GM19467 (cell line): ENCODE measurements around the gene RPS2.
"Not testable (repeated sequence)": the region's sequence is repeated elsewhere in the genome, so short reads cannot be mapped to it uniquely, and the experiment has no call there.

ENCODE experiments used
- ATAC-seq: cut with Tn5 transposase; IDR thresholded peaks from one replicate; pipeline ENCODE4 v1.9.1; 2021; ENCODE audit warnings: mild to moderate bottlenecking, moderate library complexity; ENCODE audit not compliant: unreplicated experiment

The RPS2 gene

DNA sequence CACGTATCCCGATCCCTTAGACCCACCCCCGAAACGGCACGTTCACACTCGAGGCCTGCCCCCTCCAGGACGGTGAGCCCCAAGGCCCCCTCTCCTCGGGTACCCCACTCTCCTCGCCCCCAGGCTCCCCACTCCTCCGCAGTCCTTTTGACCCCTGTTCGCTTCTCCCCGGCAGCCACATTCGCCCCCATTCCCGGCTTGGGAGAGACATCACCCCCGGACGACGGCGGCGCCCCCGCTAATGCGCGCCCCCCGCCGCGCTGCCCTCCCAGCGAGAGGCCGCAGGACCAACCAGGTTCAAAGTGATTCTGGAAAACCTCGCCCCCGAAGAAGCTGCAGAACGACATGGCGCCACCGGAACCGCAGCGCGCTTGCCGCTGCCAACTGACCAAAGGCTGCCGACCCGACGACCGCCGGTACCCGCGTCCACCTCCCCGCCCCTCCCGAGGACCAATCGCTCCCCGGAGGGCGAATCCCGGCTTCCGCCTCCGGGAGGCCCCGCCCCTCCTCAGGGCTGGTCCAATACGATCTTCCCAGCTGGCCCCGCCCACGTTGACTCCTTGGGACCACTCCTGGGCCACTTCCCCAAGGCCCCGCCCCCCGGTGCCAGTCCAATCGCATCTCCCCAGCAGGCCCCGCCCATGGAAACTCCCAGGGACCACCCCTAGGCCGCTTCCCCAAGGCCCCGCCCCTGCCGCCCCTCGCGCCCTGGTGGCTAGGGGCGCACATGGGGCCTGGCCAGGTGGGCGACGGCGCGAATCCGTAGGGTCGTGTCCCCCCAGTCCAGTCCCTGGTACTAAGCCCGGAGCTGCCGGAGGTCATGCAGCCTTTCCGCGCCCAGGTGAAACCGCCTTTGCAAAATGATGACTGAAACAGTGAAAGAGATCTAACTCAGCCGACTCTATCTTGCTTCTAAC is 21.6 kb downstream of the RPS2 start, which contains the start of gene MSRB1:
Gene MSRB1, minus strand, starts transcription at position 390 of the 917 bp plus-strand sequence. Its CDS starts 43 bp downstream, at position 347.
- ATAC-seq: peak; percentile 80

DNA sequence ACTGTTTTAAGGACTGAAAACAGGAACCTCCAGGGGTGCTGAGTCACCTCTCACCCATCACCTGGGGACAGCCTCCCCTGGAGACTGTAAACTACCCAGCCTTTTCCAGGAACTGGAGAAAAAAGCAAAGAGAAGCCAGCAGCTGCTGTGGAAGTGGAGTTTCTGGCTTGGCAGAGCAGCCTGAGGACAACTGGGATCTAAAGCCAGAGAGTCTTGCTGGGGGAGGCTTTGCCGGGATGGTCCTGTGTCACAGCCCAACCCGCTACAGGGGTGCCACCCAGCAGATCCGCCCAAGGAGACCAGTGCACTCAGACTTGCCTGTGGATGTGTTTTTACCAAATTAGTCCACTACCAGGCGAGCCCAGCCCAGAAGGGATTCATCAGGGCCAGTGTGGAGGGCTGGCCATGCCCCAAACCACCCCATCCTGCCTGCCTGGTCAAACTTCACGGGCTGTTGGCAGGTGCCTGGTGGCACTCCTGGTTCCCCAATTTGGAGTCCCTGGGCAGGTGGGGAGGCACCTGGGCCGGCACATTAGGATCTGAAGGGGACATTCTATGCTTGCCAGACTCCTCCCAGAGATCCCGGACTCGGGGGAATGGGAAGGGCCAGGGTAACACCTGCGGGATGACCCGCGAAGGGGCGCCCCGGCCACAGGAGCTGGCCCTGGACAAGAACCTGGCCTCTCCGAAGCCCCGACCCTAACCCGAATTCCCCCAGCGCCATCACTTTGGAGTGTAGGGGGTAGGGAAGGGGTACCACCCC is 22.4 kb downstream of the RPS2 start:
- no peak for ATAC-seq

DNA sequence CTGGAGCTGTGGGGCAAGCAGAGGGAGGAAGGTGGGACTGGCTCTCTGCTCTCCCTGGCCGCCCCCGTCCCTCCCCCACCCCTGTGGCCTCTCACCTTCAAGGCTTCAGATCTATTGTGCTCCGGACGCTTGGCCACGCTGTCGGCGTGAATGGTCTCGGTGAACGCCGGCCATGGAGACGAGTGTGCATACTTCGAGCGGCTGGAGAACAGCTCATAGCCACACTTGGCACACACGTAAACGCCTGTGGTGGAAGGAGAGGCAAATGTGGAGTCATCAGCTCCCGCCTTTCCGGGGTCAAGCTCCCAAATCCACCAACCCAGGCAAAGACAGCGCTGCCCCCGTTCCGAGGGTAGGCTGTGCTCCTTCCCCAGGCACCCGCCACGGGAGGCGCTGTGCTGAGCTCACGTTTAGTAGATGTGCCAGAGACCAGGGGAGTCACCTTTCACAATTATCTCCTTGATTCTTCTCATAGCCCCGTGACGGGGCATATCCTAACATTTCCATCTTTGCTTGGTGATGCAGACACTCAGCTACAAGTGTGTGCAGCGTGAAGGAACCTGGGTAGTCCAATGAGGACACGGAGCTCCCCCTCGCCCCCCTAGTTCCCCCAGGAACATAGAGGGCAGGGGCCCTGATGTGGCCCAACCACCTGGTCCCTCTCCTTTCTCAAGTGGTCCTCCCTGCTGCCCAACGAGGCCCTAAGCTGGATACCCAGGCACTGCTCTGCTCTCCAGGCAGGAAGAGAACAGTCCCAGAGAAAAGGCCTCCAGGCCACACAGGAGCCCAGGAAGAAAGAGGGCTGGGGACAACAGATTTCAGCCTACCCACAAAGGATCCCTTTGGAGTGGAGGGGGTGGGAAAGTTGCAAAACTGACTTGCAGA is 23.2 kb downstream of the RPS2 start:
- ATAC-seq: no peak

DNA sequence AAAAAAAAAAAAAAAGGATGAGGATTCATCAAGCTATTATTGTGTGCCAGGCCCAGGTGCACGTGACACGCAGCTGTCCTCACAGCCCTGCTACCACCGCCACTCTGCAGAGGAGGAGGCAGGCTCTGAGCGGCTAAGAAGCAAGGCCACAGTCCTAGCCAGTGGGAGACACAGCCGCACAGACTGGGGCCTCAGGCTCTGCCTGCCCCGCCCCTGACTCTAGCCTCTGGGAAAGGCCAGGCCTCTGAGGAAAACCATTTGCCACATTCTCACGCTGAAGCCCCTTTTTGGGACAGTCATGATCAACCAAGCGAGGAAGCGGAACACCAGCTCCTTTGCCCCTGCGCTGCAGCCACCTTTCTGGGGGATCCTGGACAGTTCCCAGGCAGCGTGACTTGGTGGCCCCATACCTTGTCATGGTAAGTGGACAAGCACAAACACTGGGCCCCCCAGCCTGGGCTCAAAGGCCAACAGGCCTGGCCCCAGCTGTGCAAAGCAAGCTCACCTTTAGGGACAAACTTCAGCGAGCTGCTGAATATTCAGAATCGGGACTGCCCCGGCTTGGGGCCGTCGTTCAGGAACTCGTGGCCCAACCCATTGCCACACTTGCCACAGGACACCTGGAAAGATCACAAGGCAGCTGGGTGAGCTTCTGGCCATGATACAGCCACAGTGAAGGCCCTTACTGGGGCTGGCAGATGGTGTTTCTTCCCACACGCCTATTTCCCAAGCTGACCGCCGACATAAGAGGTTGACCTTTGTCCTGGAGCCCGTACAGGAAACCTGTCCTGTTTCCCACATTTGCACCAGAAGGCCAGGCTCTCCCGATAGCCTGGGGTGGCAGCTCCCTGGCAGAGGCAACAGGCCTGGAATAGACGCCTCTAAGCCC is 24.1 kb downstream of the RPS2 start:
- no peak for ATAC-seq

DNA sequence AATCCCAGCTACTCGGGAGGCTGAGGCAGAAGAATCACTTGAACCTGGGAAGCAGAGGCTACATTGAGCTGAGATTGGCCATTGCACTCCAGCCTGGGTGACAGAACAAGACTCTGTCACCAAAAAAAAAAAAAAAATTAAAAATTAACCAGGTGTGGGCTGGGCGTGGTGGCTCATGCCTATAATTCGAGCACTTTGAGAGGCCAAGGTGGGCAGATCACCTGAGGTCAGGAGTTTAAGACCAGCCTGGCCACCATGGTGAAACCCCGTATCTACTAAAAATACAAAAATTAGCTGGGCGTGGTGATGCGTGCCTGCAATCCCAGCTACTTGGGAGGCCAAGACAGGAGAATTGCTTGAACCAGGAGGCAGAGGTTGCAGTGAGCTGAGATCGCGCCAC is 24.8 kb downstream of the RPS2 start:
- not testable (repeated sequence) for ATAC-seq

DNA sequence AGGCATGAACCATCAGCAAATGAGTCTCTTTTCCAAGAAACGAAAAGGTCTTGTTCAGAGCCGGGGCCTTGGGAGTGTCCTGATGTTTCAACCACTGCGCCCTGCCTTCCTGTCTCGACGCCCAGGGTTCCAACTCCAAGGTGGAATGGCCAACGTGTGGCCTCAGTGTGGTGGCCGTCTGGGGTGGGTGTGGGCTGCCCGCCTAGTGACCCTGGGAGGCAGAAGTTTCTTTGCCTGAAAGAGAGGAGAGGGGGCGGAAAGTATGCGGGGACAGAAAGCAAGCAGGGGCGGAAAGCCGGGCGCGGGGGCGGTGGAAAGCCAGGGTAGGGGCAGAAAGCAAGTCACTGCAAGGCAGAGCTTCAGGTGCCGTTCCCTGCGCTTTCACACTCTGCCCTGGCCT is 25.7 kb downstream of the RPS2 start:
- ATAC-seq: no peak

DNA sequence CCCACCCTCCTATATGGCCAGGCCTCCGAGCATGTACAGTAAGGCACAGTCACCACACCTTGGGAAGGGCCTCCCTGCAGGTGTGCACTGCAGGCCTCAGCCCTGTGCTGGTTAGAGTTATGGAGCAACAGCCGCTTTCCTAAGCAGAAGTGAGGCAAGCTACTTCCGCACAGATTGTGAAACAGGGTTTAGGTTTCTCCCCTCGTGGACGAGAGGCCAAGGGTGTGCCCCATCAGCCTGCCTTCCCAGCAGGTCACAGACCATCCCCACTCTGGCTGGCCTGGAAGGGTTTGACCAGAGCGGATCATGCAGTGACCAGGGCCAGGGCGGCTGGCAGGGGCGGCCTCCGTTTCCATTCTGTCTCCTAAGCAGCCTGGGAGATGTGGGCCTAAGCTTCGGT is 26.3 kb downstream of the RPS2 start:
- no peak for ATAC-seq

DNA sequence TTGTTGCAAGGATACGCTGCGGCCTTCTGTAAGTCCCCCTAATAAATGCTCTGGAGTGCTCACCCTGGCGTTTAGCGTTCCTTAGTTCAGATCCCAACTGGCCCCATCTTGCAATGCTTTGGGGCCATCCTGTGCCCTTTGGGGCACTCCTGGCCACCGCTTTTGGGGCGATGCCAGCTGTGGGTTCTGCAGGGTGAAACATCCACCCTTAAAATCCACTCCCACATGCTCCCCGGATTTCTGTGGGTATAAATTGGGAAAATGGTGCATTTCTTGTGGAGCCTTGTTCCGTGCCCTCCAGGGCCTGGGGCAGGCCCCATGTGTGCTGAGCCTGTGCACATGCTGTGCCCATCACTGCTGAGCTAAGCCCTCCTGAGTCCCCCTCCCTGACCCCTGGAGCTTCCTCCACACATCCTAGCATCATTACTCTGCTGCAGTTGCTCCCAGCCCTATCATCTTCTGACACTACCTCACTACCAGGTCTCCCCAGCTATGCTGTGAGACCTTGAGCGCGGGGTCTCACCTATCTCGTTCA is 27.6 kb downstream of the RPS2 start:
- no peak for ATAC-seq

DNA sequence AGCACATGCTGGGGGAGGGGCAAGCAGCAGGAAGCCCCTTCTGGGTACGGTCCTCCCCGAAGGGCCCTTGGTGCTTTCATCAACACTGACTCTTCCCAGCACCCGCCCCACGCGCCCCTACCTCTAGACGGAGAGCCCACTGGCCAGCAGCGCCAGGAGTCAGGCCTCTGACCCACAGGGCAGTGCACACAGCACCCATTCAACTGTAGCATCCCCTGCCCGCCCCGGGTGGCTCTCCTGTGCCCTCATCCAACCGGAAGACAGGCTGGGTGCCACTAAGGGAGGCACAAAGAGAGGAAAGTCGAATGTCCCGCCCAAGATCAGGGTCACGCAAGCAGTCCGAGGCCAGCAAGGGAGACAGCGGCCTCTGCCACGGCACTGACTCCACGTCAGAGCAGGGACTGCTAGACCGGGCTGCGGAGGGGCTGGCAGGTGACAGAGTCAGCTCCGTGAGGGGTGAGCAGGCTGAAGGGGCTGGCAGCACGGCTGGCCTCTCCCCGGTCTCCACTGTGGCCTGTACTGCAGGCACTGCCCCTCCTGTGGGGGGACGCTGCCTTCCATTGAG is 31.4 kb downstream of the RPS2 start:
- ATAC-seq: no peak

DNA sequence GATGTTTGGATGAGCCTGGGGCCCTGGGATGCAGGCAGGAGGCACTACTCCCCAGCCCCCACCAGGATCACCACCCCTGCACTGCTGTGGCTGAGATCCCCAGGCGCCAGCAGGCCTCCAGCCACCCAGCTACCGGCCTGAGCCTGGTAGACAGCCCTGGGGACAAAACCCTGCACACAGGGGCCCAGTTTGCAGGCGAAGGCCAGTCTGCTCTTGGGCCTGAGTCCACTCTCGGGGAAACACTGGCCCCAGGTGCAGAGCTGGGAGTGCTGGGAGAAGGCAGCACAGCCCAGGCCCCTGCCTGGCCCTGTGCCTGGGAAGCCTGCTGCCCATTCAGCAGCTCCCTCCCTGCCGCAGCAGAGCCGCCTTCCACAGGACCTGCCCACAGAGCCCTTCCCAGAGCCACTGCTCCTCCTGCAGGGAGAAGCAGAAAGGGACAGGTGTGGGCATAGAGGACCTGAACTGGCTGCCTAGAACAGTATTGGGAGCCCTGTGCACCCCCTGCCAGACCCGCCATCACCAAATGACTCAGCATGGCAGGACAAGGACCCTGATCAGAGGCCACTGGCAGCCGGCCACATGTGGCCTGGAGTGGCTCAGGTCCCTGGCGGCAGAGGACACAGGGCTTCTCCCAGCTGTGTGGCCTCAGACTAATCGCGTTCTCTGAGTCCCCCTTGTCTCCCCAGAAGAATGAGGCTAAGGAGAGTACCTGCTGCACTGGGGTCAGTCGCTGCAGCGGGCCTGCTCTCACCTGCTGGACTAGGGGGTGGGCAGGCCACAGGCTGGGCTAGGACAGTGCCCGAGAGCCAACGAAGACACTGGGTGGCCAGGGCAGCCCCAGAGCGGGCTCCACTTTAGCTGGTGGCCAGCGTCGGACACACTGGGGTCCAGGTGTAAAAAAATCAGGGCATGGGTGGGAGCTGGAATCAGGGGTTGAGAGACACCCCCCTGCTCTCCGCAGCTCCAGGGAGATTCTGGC is 32.3 kb downstream of the RPS2 start:
- no peak for ATAC-seq

DNA sequence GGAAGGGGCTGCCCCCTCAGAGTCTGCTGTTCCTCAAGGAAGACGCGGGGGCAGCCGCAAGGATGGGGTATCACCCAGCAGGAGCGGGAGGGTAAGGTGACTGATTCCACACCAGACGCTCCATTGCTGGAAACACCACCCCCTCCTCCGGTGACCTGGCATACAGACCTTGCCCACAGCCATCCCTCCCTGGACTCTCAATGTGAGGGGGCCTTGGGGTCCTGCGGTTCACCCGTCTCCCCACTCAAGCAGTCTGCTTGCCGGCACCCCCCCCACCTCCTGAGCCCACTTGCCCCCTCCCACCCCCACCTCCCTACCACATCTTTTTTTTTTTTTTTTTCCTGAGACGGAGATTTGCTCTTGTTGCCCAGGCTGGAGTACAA is 34.3 kb downstream of the RPS2 start:
- no peak for ATAC-seq

DNA sequence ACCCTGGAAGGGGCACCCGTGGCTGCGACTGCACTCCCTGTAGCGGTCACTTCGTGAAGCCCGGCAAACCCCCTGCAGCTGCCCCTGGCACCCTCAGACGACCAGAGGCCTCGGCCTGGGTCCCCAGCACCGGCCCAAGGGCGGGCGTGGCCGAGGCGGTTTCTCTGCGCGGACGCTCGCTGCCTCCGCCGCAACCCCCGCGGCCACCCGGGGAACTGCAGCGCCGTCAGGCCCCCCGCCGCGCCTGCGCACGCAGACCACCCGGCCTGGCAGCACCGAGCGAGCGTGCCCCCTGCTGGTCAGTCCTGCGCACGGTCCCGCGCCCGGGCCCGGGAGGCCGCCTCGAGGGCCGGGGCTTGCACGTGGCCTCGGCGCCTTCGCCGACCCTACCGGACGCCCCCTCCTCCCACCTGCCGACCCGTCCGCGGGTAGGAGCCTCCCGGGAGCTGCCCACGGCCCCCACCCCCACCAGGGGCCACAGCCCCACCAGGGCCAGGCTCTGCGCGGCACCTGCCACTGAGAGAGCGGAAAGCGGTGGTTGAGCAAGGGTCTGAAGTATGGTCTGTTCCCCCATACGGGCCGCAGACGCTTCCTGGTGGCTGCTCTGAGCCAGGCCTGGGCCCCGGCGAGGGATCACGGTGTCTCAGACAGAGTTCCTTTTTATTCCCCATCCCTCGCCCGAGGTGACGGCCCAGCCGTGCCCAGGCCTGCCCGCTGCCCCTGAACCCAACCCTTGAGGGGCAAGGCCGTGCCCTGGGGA is 34.9 kb downstream of the RPS2 start:
- ATAC-seq: peak; percentile 76

DNA sequence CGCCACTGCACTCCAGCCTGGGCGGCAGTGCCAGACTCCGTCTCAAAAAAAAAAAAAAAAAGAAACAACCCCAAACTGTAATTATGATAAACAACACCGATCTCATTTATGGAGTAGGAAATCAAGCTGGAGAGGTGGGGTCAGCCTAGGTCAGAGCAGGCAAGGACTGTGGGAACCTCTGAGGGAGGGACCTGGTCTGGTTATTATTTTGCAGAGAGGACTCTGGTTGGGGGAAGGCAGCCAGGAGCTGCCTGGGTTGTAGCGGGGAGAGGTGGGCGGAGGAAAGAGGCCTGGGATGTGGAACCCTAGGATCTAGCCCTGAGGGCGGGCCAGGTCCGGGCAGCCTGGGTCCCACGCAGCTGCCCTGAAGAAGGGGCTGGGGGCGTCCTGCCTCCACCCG is 35.5 kb downstream of the RPS2 start:
- no peak for ATAC-seq

DNA sequence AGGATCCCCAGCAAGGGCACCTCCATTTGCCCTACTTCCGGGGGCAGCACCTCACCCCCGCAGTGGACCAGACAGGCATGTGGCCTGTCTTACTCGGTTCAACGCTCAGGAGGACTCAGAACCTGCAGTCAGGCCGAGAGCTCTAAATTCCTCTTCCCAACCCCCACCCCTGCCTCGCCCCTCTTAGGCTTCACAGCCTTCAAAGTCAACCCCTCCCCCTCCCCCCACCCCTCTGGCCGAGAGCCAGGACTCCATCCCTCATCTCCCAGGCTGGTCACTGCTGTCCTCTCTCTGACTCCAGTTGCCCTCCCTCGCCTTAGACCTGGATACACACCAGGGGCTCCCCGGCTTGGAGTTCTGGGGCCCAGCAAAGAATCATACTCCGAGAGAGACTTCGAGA is 38.4 kb downstream of the RPS2 start:
- ATAC-seq: no peak

DNA sequence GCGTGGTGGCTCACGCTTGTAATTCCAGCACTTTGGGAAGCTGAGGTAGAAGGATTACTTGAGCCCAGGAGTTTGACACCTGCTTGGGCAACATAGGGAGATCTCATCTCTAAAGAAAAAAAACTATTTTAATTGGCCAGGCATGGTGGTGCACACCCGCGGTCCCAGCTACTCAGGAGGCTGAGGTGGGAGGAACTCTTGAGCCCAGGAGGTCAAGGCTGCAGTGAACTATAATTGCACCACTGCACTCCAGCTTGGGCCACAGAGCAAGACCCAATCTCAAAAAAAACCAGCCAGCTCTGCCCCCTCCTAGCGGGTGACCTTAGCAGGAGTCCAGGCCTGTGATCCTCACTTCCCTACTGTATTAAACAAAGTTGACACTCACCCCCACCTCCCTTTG is 40.5 kb downstream of the RPS2 start:
- ATAC-seq: no peak

DNA sequence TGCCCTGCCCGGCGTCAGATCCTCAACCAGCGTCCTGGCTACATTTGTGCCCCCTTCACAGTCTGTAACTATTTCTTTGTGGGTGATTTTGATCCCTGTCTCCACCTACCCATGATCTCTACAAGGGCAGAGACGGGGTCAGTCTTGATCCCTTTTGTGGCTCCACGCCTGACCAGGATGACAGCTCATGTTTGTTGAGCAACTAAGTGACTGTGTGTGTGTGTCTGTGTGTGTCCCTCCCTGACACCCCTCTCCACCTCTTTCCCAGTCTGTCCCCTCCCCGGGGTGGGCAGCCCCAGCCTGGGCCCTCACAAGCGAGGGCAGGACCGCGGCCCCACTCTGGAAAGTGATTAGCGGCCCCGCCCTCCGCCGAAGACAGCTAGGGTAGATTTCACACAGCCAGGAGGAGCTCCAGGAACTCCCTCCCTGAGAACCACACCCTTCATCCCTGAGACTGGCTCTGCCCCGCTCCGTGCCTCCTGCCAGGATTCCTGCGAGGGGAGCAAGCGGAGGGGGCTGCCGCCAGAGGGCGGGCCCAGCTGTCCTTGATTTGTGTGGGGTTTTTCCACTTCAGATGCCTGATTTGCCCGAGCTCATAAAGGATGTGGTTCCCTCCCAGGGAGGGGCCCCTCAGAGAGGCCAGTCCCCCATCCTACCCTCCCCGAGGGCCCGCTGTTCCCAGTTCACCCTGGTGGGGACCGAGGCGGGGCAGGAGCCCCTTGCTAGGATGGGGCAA is 41.2 kb downstream of the RPS2 start:
- no peak for ATAC-seq

DNA sequence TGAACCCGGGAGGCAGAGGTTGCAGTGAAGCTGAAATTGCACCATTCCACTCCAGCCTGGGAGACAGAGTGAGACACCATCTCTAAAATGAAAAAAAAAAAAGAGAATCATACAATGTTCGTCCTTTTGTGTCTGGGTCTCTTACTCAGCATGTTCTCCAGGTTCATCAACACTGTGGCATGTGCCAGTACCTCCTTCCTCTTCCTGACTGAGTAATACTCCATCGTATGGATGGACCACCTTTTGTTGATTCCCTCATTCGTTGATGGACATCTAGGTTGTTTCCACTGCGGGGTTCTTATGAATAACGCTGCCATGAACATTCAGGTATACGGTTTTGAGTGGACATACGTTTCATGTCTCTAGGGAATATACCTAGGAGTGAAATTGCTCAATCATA is 42.3 kb downstream of the RPS2 start:
- no peak for ATAC-seq
